ENCODE measurements around the gene LHX6. TPM values are rescaled to one million over a fixed set of nuclear protein-coding genes. Genes with fewer than 3 reads are reported as not detected.

LHX6 gene
- total and polyA plus RNA-seq, 2 of the 13 experiments (the other 11 are each of a cell fraction or from before 2014, with no cell fraction given) = 1.1 to 1.3 TPM

DNA sequence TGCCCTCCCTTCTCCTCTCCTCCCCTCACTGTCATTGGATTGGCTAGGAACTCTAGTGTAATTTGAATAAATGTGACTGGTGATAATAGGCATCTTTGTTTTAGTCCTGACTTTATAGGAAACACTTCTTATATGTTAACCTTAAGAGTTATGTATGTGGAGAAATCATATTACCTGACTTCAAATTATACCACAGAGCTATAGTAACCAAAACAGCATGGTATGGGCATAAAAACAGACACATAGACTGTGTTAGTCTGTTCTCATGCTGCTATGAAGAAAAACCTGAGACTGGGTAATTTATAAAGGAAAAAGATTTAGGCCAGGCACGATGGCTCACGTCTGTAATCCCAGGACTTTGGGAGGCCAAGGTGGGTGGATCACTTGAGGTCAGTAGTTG, 45.3 kb upstream of the LHX6 start:
- 88% methylated on average over 2 of the region's 2 CpGs for WGBS (ENCODE audit: low lambda C conversion rate)
- peaks cover 1 to 18% of the 10 kb centered on the region in 2 experiments; a peak in 4 of 5 replicates for H3K36me3 ChIP-seq (replicated peaks in 1 of 2; ENCODE audit: control insufficient read depth in 1 of 2, insufficient read depth in 2 of 2, low read length in 2 of 2)
- no peaks in the 10 kb centered on the region for H4K20me1 ChIP-seq (ENCODE audit: insufficient read depth, low read length)
- FAIRE-seq (no peak), DNase-seq (ENCODE audit: low spot score) (no peak), ATAC-seq (no peak)
- no peak overlapping the region for H3K4me3 ChIP-seq (replicated peaks in 1 of 3; ENCODE audit: insufficient read depth in 1 of 3, low read depth in 2 of 3, low read length in 3 of 3)
- intact Hi-C loops (cut with micrococcal nuclease; ENCODE audit: unreplicated experiment) (no loop called here), in situ Hi-C loops (cut with HindIII; ENCODE audit: extremely low pct_ligation_motif_present, low pct_unique_long_range_greater_than_20kb) (no loop called here)
- peaks cover 14% of the 10 kb centered on the region for H3K4me1 ChIP-seq (ENCODE audit: insufficient read depth, low read length)
- no peaks in the 10 kb centered on the region for H3K27me3 ChIP-seq (ENCODE audit: control insufficient read depth in 1 of 2, insufficient read depth in 2 of 2, low read length in 2 of 2)
- TF ChIP-seq GTF3A (CRISPR knock-in tag; conservative IDR thresholded peaks at IDR 0.05) = no peak
- no peak for TF ChIP-seq ZNF7 (CRISPR knock-in tag; IDR thresholded peaks at IDR 0.05)
- TF ChIP-seq ZNF367 (CRISPR knock-in tag; IDR thresholded peaks at IDR 0.05; ENCODE audit: borderline replicate concordance) = no peak
- TF ChIP-seq ZNF772 (CRISPR knock-in tag; IDR thresholded peaks at IDR 0.05) = no peak
- TF ChIP-seq, protein P1, sequence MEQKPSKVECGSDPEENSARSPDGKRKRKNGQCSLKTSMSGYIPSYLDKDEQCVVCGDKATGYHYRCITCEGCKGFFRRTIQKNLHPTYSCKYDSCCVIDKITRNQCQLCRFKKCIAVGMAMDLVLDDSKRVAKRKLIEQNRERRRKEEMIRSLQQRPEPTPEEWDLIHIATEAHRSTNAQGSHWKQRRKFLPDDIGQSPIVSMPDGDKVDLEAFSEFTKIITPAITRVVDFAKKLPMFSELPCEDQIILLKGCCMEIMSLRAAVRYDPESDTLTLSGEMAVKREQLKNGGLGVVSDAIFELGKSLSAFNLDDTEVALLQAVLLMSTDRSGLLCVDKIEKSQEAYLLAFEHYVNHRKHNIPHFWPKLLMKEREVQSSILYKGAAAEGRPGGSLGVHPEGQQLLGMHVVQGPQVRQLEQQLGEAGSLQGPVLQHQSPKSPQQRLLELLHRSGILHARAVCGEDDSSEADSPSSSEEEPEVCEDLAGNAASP (CRISPR knock-in tag; IDR thresholded peaks at IDR 0.05; ENCODE audit: borderline replicate concordance) = no peak
- TF ChIP-seq ZNF891 (CRISPR knock-in tag; IDR thresholded peaks at IDR 0.05) = no peak
- no peak for TF ChIP-seq MEIS2 (CRISPR knock-in tag; IDR thresholded peaks at IDR 0.05)
- TF ChIP-seq ZNF354B (CRISPR knock-in tag; IDR thresholded peaks at IDR 0.05) = no peak
- no peak for TF ChIP-seq SMARCE1 (IDR thresholded peaks at IDR 0.05; ENCODE audit: borderline replicate concordance)
- POLR2A ChIA-PET = no interaction called here
- no peak overlapping the region for H3K9ac ChIP-seq (ENCODE audit: insufficient read depth, low read depth, low read length)
- H3K9me3 ChIP-seq (ENCODE audit: low read length) = peaks cover 4% of the 10 kb centered on the region; the same call in 1 of the 2 replicates
- no peak overlapping the region for H2AFZ ChIP-seq (ENCODE audit: low read length)
- no peak overlapping the region for H3K4me2 ChIP-seq (ENCODE audit: low read depth, low read length)
- no peak overlapping the region for H3K27ac ChIP-seq (ENCODE audit: extremely low read length, insufficient read depth, low read length)
- BruUV-seq (replicated peaks) = no TSS peak
- H3K79me2 ChIP-seq (ENCODE audit: insufficient read depth, low read length) = peaks cover 10% of the 10 kb centered on the region
- CTCF ChIA-PET (ENCODE audit: low intra/inter-chr PET ratio, low total read pairs) = no interaction called here

Data from HepG2 (cell line).